GM06990 (cell line): Measurements from ENCODE around the gene KIF6.

ENCODE experiments used
- DNase-seq: peaks from one replicate; pipeline ENCODE4 v3.0.0-alpha.2; 2011; ENCODE audit not compliant: insufficient read length; ENCODE audit errors: extremely low read depth
- H3K27me3 ChIP-seq: replicated peaks from 2 replicates; pipeline ENCODE4 v1.6.0; 2011; ENCODE audit warnings: low read length; ENCODE audit not compliant: control insufficient read depth, insufficient read depth
- H3K36me3 ChIP-seq: 2 replicates; pipeline ENCODE4 v1.5.1; 2011; ENCODE audit warnings: low read length; ENCODE audit not compliant: control insufficient read depth, insufficient read depth
- H3K4me3 ChIP-seq: replicated peaks from 2 replicates; pipeline ENCODE4 v1.5.1; 2011; ENCODE audit warnings: low read depth, mild to moderate bottlenecking, control low read depth, low read length
- CTCF ChIP-seq: IDR thresholded peaks from 2 replicates; pipeline ENCODE4 v1.5.1; 2011; ENCODE audit warnings: low read length, control low read depth, mild to moderate bottlenecking, inconsistent platforms; ENCODE audit not compliant: insufficient read depth, poor library complexity, severe bottlenecking

The KIF6 gene

GRCh38 chr6:39724787-39725631 lies at the start of gene KIF6:
KIF6 (minus strand) TSS chr6:39725408; CDS start chr6:39725310, 98 bp downstream.
- H3K27me3 ChIP-seq = no peaks in the 10 kb centered on the region
- no peaks in the 10 kb centered on the region for H3K36me3 ChIP-seq
- peak within 1 kb of the TSS; percentile 76 for H3K4me3 ChIP-seq
- TF ChIP-seq CTCF = no peak
- peak; percentile 84 for DNase-seq

DNA sequence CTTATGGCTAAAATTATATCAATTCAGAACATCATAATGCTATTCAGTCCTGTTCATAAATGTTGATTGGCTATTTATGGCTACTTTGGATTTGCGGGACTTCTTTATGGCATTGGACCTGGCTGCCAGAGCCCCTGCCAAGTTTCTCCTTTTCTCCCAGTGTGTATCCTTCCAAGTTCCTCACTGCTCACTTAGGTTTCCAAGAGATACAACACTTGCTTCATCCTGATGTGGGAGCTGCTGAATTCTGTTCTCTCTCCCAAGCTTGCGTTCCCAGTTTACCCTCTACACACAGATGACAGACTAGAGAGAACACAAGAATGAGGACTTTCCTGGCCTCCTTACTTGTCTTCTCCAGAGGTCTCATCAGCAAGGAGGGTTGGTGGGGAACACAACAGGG lies 48.6 kb upstream of the KIF6 start:
- TF ChIP-seq CTCF = no peak
- no peak overlapping the region for H3K4me3 ChIP-seq
- no peaks in the 10 kb centered on the region for H3K36me3 ChIP-seq
- no peak for DNase-seq
- no peaks in the 10 kb centered on the region; the same call in 1 of the 2 replicates for H3K27me3 ChIP-seq

GRCh38 chr6:39772559-39773273 lies 47.5 kb upstream of the KIF6 start:
- TF ChIP-seq CTCF = no peak
- Histone ChIP-seq H3K4me3 (no peak overlapping the region), H3K27me3 (no peaks in the 10 kb centered on the region; the same call in 1 of the 2 replicates), H3K36me3 (no peaks in the 10 kb centered on the region)
- no peak for DNase-seq

GRCh38 chr6:39770446-39770845 lies 45.2 kb upstream of the KIF6 start:
- DNase-seq = no peak
- no peaks in the 10 kb centered on the region for H3K36me3 ChIP-seq
- no peak overlapping the region for H3K4me3 ChIP-seq
- TF ChIP-seq CTCF = no peak
- no peaks in the 10 kb centered on the region; the same call in 1 of the 2 replicates for H3K27me3 ChIP-seq

GRCh38 chr6:39769012-39769411 lies 43.8 kb upstream of the KIF6 start:
- no peaks in the 10 kb centered on the region for H3K36me3 ChIP-seq

More at GRCh38 chr6:39769012-39769411, 43.8 kb upstream of the KIF6 start:
- H3K27me3 ChIP-seq = no peaks in the 10 kb centered on the region; the same call in 1 of the 2 replicates
- no peak for TF ChIP-seq CTCF
- H3K4me3 ChIP-seq = no peak overlapping the region
- no peak for DNase-seq
